ENCODE results near the gene KLRG1. TPM values are rescaled to one million over a fixed set of nuclear protein-coding genes. Genes with fewer than 3 reads are reported as not detected.

The KLRG1 gene
- polyA plus RNA-seq, 3 donors = 1.8 to 2.2 (median 1.9) TPM

DNA sequence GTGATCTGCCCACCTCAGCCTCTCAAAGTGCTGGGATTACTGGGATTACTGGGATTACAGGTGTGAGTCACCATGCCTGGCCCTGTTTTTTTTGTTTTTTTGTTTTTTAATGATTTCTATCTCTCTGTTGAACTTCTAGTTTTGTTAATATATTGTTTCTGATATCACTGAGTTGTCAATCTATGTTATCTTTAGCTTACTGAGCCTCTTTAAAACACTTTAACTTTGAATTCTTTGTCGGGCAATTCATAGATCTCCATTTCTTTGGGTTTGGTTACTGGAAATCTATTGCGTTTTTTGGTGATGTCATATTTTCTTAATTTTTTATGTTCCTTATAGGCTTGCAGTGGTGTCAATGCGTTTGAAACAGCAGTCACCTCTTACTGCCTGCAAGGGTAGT, 9.2 kb upstream of the KLRG1 start:
- no peak for DNase-seq

- DNase-seq = no peak
These were observed 4.1 kb upstream of the KLRG1 start for GRCh38 chr12:8985213-8985754.

DNA sequence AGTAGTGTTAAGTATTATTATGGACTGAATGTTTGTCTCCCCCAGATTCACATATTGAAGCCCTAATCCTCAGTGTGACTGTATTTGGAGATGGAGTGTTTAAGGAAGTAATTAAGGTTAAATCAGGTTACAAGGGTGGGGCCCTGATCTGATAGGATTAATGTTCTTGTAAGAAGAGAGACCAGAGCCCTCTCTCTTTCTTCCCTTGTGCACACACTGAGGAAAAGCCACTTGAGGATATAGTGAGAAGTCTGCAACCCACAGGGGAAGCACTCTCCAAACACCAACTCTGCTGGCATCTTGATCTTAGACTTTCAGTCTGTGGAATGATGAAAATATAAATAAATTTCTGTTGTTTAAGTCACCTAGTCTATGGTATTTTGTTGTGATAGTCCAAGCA, 2.2 kb upstream of the KLRG1 start:
- DNase-seq = no peak

GRCh38 chr12:8987685-8988084, 1.7 kb upstream of the KLRG1 start:
- no peak for DNase-seq

GRCh38 chr12:8991371-8992345, 2.3 kb downstream of the KLRG1 start:
- no peak for DNase-seq

GRCh38 chr12:8993827-8994226, 4.5 kb downstream of the KLRG1 start:
- DNase-seq = no peak

GRCh38 chr12:8995021-8995775, 5.9 kb downstream of the KLRG1 start:
- DNase-seq = no peak

GRCh38 chr12:8996682-8997405, 7.5 kb downstream of the KLRG1 start:
- DNase-seq = no peak

- no peak for DNase-seq
These were observed 11.9 kb downstream of the KLRG1 start for GRCh38 chr12:9001233-9001632.

- no peak for DNase-seq
These were observed 13.0 kb downstream of the KLRG1 start for GRCh38 chr12:9002335-9002734.

- no peak for DNase-seq
These were observed 33.2 kb downstream of the KLRG1 start for GRCh38 chr12:9022592-9022991.

GRCh38 chr12:9024512-9024911, 35.2 kb downstream of the KLRG1 start:
- DNase-seq = no peak

- DNase-seq = no peak
These were observed 38.1 kb downstream of the KLRG1 start for GRCh38 chr12:9027161-9028059.

- no peak for DNase-seq
These were observed 41.4 kb downstream of the KLRG1 start for GRCh38 chr12:9030776-9031175.

DNA sequence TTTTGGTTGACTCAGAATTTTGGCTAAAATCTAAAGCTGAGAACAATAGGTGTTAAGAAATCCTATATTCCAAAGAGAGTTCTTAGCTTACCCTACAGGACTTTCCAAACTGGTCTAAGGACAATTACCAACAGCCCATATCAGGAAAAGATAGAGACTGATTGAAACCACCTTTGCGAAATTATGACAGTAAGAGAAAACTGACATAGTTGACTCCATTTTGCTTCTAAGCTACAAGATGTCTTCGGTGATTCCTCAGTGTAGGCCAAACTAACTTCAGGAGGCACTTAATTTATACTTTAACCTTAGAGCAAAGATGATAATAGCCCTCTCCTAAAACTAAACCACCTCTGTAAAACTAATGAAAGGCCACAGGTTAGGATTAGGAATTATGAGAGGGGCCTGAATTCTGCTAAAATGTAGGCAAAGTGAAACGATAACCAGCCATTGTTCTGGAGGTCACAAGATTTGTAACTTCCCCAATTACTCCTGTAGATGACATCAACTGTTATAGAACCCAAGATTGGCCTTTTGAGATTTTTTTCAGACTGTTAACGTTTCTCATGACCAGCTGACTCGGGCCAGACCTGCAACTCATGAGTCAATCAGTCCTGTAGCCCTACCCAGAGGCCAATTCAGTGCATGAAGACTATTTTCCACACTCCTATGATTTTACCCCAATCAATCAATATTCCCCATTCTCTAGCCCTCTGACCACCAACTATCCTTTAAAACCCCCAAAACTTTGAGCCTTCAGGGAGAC, 43.0 kb downstream of the KLRG1 start:
- DNase-seq = no peak

- DNase-seq = no peak
These were observed 44.0 kb downstream of the KLRG1 start for GRCh38 chr12:9033265-9033887.

DNA sequence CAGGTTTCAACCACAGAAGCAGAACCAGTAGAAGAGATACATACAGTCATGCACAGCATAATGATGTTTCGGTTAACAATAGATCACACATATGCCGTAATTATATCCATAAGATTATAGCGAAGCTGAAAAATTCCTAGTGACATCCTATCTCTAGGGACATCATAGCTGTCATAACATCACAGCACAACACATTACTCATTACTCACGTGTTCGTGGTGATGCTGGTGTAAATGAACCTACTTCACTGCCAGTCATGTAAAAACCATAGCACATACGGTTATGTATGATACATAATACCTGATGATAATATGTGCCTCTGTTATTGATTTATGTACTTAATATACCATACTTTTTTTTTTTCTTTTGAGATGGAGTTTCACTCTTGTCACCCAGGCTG, 44.7 kb downstream of the KLRG1 start:
- no peak for DNase-seq

GRCh38 chr12:9036227-9036626, 46.9 kb downstream of the KLRG1 start:
- no peak for DNase-seq

GRCh38 chr12:9037431-9037830, 48.1 kb downstream of the KLRG1 start:
- no peak for DNase-seq

Data from renal pelvis (tissue), 4 donors.